ENCODE data around the gene CEP85L.

The CEP85L gene

GRCh38 chr6:118659513-118660217 lies 8.3 kb upstream of the CEP85L start:
- DNase-seq, result no peak
- Histone ChIP-seq H3K27me3 (no peaks in the 10 kb centered on the region), H3K4me3 (no peak overlapping the region), H3K36me3 (no peaks in the 10 kb centered on the region), H3K4me1 (peaks cover 0 to 13% (median 5%) of the 10 kb centered on the region in 4 donors), H3K27ac (no peak overlapping the region), H3K9me3 (no peaks in the 10 kb centered on the region)
- intact Hi-C loops (cut with DNase I; ENCODE audit: low total_unique reads), result loop anchor here (5.0 kb wide), 1 partner anchor 48 kb away; no protein-coding TSS in a partner anchor
- no peak for TF ChIP-seq CTCF (IDR thresholded peaks at IDR 0.05)

- Histone ChIP-seq H3K36me3 (no peaks in the 10 kb centered on the region), H3K27ac (peak overlapping the region; percentile 3 to 23), H3K4me1 (peaks cover 0 to 15% (median 7%) of the 10 kb centered on the region in 4 donors), H3K9me3 (no peaks in the 10 kb centered on the region), H3K4me3 (no peak overlapping the region), H3K27me3 (no peaks in the 10 kb centered on the region)
- intact Hi-C loops (cut with DNase I; ENCODE audit: low total_unique reads), result loop anchor here (5.0 kb wide), 1 partner anchor 50 kb away; no protein-coding TSS in a partner anchor
- DNase-seq, result no peak
- TF ChIP-seq CTCF (IDR thresholded peaks at IDR 0.05), result no peak
Observed at GRCh38 chr6:118656847-118657451, 5.6 kb upstream of the CEP85L start.

GRCh38 chr6:118652051-118652615 lies 742 bp upstream of the CEP85L start:
- intact Hi-C loops (cut with DNase I; ENCODE audit: low total_unique reads), result no loop called here
- Histone ChIP-seq H3K36me3 (no peaks in the 10 kb centered on the region), H3K27me3 (no peaks in the 10 kb centered on the region), H3K9me3 (no peaks in the 10 kb centered on the region), H3K4me1 (peaks cover 0 to 18% (median 10%) of the 10 kb centered on the region in 4 donors), H3K4me3 (peak overlapping the region; percentile 69 to 86), H3K27ac (peak overlapping the region; percentile 91 to 95)
- TF ChIP-seq CTCF (IDR thresholded peaks at IDR 0.05), result no peak
- DNase-seq, result no peak

- Histone ChIP-seq H3K4me3 (peak overlapping the region; percentile 69 to 86), H3K36me3 (no peaks in the 10 kb centered on the region), H3K27ac (peak overlapping the region; percentile 91 to 95), H3K27me3 (no peaks in the 10 kb centered on the region), H3K9me3 (no peaks in the 10 kb centered on the region), H3K4me1 (peaks cover 0 to 18% (median 10%) of the 10 kb centered on the region in 4 donors)
- intact Hi-C loops (cut with DNase I; ENCODE audit: low total_unique reads), result loop anchor here (2.0 kb wide), 1 partner anchor 244 kb away; the partner anchor contains the start of gene ASF1A
- peak; percentile 39 to 73 for DNase-seq
- TF ChIP-seq CTCF (IDR thresholded peaks at IDR 0.05), result peak in 1 of 2 experiments; percentile 36
Observed at GRCh38 chr6:118650582-118651281, 659 bp downstream of the CEP85L start.

- no peak for TF ChIP-seq CTCF (IDR thresholded peaks at IDR 0.05)
- Histone ChIP-seq H3K4me1 (peaks cover 0 to 24% (median 11%) of the 10 kb centered on the region in 4 donors), H3K36me3 (no peaks in the 10 kb centered on the region), H3K27me3 (no peaks in the 10 kb centered on the region), H3K4me3 (peak overlapping the region; percentile 69 to 86), H3K27ac (peak overlapping the region; percentile 91 to 95), H3K9me3 (no peaks in the 10 kb centered on the region)
- no peak for DNase-seq
- intact Hi-C loops (cut with DNase I; ENCODE audit: low total_unique reads), result loop anchor here (2.0 kb wide), 1 partner anchor 245 kb away; the partner anchor contains the start of gene ASF1A
Observed at GRCh38 chr6:118649918-118650581, 1.3 kb downstream of the CEP85L start.
